MV-4-11 (cell line): ENCODE measurements around the gene PUM2.
A peak's percentile ranks its signal among the peaks of the same experiment; 100 is the strongest.

Experiments
- DNase-seq: peaks from one replicate; lab custom pipeline; 2025; lab: John Stamatoyannopoulos, UW

PUM2 gene

GRCh38 chr2:20217041-20217970, 133.3 kb downstream of the PUM2 start:
- DNase-seq: no peak

GRCh38 chr2:20216130-20217025, 134.3 kb downstream of the PUM2 start:
- no peak for DNase-seq

- DNase-seq: no peak
Measured at GRCh38 chr2:20215183-20216040, 135.2 kb downstream of the PUM2 start.

GRCh38 chr2:20214566-20215182, 136.0 kb downstream of the PUM2 start:
- DNase-seq: no peak

GRCh38 chr2:20213651-20214565, 136.7 kb downstream of the PUM2 start:
- DNase-seq: no peak

GRCh38 chr2:20212871-20213503, 137.7 kb downstream of the PUM2 start:
- DNase-seq: no peak

GRCh38 chr2:20212459-20212870, 138.2 kb downstream of the PUM2 start:
- no peak for DNase-seq

GRCh38 chr2:20211860-20212458, 138.7 kb downstream of the PUM2 start:
- DNase-seq: no peak

- DNase-seq: no peak
Measured at GRCh38 chr2:20211420-20211819, 139.2 kb downstream of the PUM2 start.

- no peak for DNase-seq
Measured at GRCh38 chr2:20210462-20210861, 140.2 kb downstream of the PUM2 start.

- DNase-seq: no peak
Measured at GRCh38 chr2:20209373-20210109, 141.1 kb downstream of the PUM2 start.

GRCh38 chr2:20208476-20208859, 142.2 kb downstream of the PUM2 start:
- no peak for DNase-seq

- peak; percentile 39 for DNase-seq
Measured at GRCh38 chr2:20207051-20207450, 143.6 kb downstream of the PUM2 start.

GRCh38 chr2:20205915-20206524, 144.6 kb downstream of the PUM2 start:
- DNase-seq: no peak

GRCh38 chr2:20205069-20205468, 145.6 kb downstream of the PUM2 start:
- DNase-seq: no peak

GRCh38 chr2:20203521-20204225, 147.0 kb downstream of the PUM2 start:
- no peak for DNase-seq

- DNase-seq: no peak
Measured at GRCh38 chr2:20203072-20203471, 147.6 kb downstream of the PUM2 start.

- no peak for DNase-seq
Measured at GRCh38 chr2:20201671-20202070, 149.0 kb downstream of the PUM2 start.
